Neural cell (in vitro differentiated cells): ENCODE results near the gene IFT22.

Experiments
- CTCF ChIP-seq: fragments of 450-650 bp; IDR thresholded peaks from 2 replicates; pipeline ENCODE4 v1.5.1; 2014; ENCODE audit warnings: antibody characterized with exemption, mild to moderate bottlenecking, moderate library complexity; ENCODE audit not compliant: poor library complexity, severe bottlenecking
- EP300 ChIP-seq: fragments of 450-650 bp; conservative IDR thresholded peaks from 2 replicates; pipeline ENCODE4 v1.6.1; 2014; ENCODE audit warnings: antibody characterized with exemption, mild to moderate bottlenecking, moderate library complexity; ENCODE audit not compliant: poor library complexity, severe bottlenecking
- POLR2AphosphoS5 ChIP-seq: IDR thresholded peaks from 2 replicates; pipeline ENCODE4 v1.6.1; 2012
- REST ChIP-seq: IDR thresholded peaks from 2 replicates; pipeline ENCODE4 v1.6.1; 2012; ENCODE audit warnings: borderline replicate concordance
- SMC3 ChIP-seq: fragments of 450-650 bp; conservative IDR thresholded peaks from 2 replicates; pipeline ENCODE4 v1.6.1; 2014; ENCODE audit warnings: antibody characterized with exemption, mild to moderate bottlenecking, moderate library complexity; ENCODE audit not compliant: poor library complexity

GRCh38 chr7:101265622-101266516, 55.7 kb downstream of the IFT22 start:
- TF ChIP-seq CTCF (no peak), REST (no peak), SMC3 (no peak), POLR2AphosphoS5 (no peak), EP300 (no peak)
